ENCODE results near the gene CCDC9B. TPM values are rescaled to one million over a fixed set of nuclear protein-coding genes. Genes with fewer than 3 reads are reported as not detected.
A peak's percentile ranks its signal among the peaks of the same experiment; 100 is the strongest.

CCDC9B gene
- total RNA-seq, 1 experiment from 2014 or later = 1.4 TPM

DNA sequence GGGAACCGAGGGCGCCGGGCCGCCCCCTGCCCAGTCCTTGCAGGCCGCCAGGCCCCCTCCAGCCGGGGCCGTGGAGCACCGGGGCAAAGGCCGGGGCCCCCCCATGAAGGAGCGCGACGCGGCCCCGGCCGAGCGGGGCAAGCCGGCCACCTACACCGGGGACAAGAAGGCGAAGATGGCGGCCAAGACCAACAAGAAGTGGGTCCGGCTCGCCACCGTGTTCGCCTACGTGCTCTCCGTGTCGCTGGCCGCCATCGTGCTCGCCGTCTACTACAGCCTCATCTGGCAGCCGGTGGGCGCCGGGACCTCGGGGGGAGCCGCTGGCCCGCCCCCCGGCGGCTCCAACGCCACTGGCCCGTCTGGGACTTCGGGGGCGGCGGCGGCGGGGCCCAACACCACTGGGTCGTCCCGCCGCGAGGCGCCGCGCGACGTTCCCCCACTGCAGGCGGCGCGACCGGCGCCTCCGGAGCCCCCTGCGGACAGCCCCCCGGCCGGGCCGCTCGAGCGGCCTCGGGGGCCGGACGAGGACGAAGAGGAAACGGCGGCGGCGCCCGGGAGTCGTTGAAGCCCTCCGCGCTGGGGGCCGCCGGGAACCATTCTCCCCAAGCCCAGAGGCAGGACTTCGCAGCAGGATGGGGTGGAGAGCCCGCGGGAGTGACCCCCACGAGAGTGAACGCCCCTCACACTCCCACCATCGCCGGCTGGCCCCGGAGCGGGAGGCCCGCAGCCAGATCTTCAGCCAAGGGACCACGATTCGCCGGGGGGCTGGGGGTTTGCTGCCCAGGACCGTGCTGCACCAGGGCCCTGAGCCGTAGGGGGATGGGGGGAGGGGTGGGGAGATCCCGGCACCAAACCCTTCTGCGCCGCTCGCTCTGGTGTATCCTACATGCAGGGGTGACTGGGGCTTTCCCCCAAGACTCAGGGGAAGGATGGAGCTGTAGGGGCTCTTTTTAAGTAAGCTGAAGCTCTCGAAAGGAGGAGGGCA is 16.5 kb downstream of the CCDC9B start:
- Mint-ChIP-seq H3K4me1 (peaks cover 70% of the 10 kb centered on the region), H3K27me3 (ENCODE audit: low read depth) (peaks cover 25% of the 10 kb centered on the region), H3K36me3 (peaks cover 6% of the 10 kb centered on the region; the same call in 1 of the 2 replicates), H3K4me3 (peak overlapping the region; percentile 67), H3K9me3 (peaks cover 4% of the 10 kb centered on the region; the same call in 1 of the 2 replicates), H3K27ac (no peak overlapping the region)
- ChIA-PET POLR2A (interaction anchor here (0.9 kb wide), 1 partner anchor 44 kb away, joined by 3 read pairs; no protein-coding TSS in a partner anchor), CTCF (interaction anchor here (0.6 to 17.8 kb wide), 11 partner anchors 13 to 115 kb away, joined by 3 to 690 read pairs (median 15); partner anchors contain the start of genes CCDC9B and PLCB2)
- DNase-seq (ENCODE audit: low spot score) (peak; percentile 46), ATAC-seq (0 out of 2 replicates have a peak, but pooled peaks have one; percentile 2)
- TF ChIP-seq JAZF1 (CRISPR knock-in tag; IDR thresholded peaks at IDR 0.05) = no peak
- TF ChIP-seq, protein P1, sequence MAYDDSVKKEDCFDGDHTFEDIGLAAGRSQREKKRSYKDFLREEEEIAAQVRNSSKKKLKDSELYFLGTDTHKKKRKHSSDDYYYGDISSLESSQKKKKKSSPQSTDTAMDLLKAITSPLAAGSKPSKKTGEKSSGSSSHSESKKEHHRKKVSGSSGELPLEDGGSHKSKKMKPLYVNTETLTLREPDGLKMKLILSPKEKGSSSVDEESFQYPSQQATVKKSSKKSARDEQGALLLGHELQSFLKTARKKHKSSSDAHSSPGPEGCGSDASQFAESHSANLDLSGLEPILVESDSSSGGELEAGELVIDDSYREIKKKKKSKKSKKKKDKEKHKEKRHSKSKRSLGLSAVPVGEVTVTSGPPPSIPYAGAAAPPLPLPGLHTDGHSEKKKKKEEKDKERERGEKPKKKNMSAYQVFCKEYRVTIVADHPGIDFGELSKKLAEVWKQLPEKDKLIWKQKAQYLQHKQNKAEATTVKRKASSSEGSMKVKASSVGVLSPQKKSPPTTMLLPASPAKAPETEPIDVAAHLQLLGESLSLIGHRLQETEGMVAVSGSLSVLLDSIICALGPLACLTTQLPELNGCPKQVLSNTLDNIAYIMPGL (CRISPR knock-in tag; IDR thresholded peaks at IDR 0.05) = 0 out of 2 replicates have a peak, but pooled peaks have one; percentile 35
- no peak for TF ChIP-seq NFATC4 (CRISPR knock-in tag; IDR thresholded peaks at IDR 0.05)
- no peak for TF ChIP-seq KAT7 (CRISPR knock-in tag; IDR thresholded peaks at IDR 0.05; ENCODE audit: borderline replicate concordance)
- peak; percentile 36; the same call in 1 of the 2 replicates for TF ChIP-seq JUN (CRISPR knock-in tag; IDR thresholded peaks at IDR 0.05)
- no peak for TF ChIP-seq ZNF317 (CRISPR knock-in tag; IDR thresholded peaks at IDR 0.05; ENCODE audit: borderline replicate concordance, low read depth)

DNA sequence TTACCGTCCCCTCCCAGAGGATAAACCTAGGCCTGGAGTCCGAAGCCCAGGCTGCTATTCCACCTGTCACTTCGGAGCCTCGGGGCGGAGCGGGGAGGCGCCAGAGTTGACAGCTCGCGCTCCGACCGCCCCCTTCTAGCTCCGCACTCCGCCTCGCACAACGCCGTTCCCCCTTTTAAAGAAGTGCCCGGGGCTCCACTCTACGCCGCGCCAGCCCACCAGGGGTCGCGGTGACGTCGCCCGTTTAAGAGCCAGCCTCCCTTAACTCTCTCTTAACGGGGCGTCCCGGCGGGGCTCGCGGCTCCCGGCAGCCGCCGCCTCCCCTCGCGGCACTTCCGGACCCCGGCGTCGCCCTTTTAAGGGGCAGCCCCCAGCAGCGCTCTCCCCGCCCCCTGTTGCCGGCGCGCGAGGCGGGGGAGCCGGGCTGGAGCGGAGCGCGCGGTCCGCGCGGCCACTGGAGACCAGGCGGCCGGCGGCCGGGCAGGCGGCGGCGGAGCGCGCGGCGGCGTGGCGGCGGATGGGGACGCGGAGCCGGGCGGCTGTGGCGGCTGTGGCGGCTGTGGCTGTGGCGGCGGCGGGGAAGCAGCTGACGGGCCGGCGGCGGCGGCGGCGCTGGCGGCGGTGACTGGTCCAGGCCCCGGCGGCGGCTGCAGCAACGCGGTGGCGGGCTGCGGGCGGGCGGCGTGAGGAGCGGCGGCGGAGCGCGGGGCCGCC is 17.3 kb downstream of the CCDC9B start, which contains the start of gene INAFM2:
TSS of gene INAFM2 (plus strand) at position 454 of the 714 bp plus-strand sequence. CDS start 364 bp downstream, outside the sequence.
- ChIA-PET POLR2A (interaction anchor here (0.6 to 1.1 kb wide), 8 partner anchors 14 to 247 kb away, joined by 3 to 10 read pairs (median 4); partner anchors contain the start of gene BAHD1), CTCF (interaction anchor here (0.5 to 17.8 kb wide), 44 partner anchors 9 to 788 kb away, joined by 3 to 690 read pairs (median 4); partner anchors contain the start of genes BAHD1, CCDC32, CCDC9B and IVD)
- ATAC-seq (peak; percentile 82), DNase-seq (ENCODE audit: low spot score) (peak; percentile 96)
- Mint-ChIP-seq H3K4me3 (peak within 1 kb of the TSS; percentile 68), H3K27me3 (ENCODE audit: low read depth) (peaks cover 25% of the 10 kb centered on the region), H3K36me3 (peaks cover 2% of the 10 kb centered on the region; the same call in 1 of the 2 replicates), H3K4me1 (peaks cover 62% of the 10 kb centered on the region), H3K9me3 (peaks cover 4% of the 10 kb centered on the region; the same call in 1 of the 2 replicates), H3K27ac (no peak within 1 kb of the TSS)
- TF ChIP-seq ZNF671 (CRISPR knock-in tag; IDR thresholded peaks at IDR 0.05) (no peak), CBFB (CRISPR knock-in tag; IDR thresholded peaks at IDR 0.05; ENCODE audit: low read depth) (no peak), MYBL2 (CRISPR knock-in tag; IDR thresholded peaks at IDR 0.05) (peak; percentile 78; the same call in 1 of the 2 replicates), NFE2L1 (CRISPR knock-in tag; IDR thresholded peaks at IDR 0.05) (0 out of 2 replicates have a peak, but pooled peaks have one; percentile 52), SMAD3 (CRISPR knock-in tag; IDR thresholded peaks at IDR 0.05; ENCODE audit: borderline replicate concordance) (no peak), ETV6 (CRISPR knock-in tag; IDR thresholded peaks at IDR 0.05) (peak; percentile 71; the same call in 1 of the 2 replicates), TEAD4 (CRISPR knock-in tag; IDR thresholded peaks at IDR 0.05) (peak; percentile 65; the same call in 1 of the 2 replicates), GRHL2 (CRISPR knock-in tag; IDR thresholded peaks at IDR 0.05; ENCODE audit: insufficient replicate concordance, severe bottlenecking) (no peak), OVOL2 (CRISPR knock-in tag; IDR thresholded peaks at IDR 0.05; ENCODE audit: borderline replicate concordance) (no peak)
- TF ChIP-seq, protein P1 (CRISPR knock-in tag; IDR thresholded peaks at IDR 0.05) = no peak; the same call in 1 of the 2 replicates
- TF ChIP-seq, protein P2, sequence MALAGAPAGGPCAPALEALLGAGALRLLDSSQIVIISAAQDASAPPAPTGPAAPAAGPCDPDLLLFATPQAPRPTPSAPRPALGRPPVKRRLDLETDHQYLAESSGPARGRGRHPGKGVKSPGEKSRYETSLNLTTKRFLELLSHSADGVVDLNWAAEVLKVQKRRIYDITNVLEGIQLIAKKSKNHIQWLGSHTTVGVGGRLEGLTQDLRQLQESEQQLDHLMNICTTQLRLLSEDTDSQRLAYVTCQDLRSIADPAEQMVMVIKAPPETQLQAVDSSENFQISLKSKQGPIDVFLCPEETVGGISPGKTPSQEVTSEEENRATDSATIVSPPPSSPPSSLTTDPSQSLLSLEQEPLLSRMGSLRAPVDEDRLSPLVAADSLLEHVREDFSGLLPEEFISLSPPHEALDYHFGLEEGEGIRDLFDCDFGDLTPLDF (CRISPR knock-in tag; IDR thresholded peaks at IDR 0.05) = peak; percentile 65; the same call in 1 of the 2 replicates
- TF ChIP-seq, protein P3, sequence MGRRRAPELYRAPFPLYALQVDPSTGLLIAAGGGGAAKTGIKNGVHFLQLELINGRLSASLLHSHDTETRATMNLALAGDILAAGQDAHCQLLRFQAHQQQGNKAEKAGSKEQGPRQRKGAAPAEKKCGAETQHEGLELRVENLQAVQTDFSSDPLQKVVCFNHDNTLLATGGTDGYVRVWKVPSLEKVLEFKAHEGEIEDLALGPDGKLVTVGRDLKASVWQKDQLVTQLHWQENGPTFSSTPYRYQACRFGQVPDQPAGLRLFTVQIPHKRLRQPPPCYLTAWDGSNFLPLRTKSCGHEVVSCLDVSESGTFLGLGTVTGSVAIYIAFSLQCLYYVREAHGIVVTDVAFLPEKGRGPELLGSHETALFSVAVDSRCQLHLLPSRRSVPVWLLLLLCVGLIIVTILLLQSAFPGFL (CRISPR knock-in tag; IDR thresholded peaks at IDR 0.05; ENCODE audit: borderline replicate concordance) = no peak
- TF ChIP-seq, protein P4, sequence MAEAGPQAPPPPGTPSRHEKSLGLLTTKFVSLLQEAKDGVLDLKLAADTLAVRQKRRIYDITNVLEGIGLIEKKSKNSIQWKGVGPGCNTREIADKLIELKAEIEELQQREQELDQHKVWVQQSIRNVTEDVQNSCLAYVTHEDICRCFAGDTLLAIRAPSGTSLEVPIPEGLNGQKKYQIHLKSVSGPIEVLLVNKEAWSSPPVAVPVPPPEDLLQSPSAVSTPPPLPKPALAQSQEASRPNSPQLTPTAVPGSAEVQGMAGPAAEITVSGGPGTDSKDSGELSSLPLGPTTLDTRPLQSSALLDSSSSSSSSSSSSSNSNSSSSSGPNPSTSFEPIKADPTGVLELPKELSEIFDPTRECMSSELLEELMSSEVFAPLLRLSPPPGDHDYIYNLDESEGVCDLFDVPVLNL (CRISPR knock-in tag; IDR thresholded peaks at IDR 0.05; ENCODE audit: borderline replicate concordance, low read depth) = no peak
- TF ChIP-seq, protein P5, sequence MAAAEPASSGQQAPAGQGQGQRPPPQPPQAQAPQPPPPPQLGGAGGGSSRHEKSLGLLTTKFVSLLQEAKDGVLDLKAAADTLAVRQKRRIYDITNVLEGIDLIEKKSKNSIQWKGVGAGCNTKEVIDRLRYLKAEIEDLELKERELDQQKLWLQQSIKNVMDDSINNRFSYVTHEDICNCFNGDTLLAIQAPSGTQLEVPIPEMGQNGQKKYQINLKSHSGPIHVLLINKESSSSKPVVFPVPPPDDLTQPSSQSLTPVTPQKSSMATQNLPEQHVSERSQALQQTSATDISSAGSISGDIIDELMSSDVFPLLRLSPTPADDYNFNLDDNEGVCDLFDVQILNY (CRISPR knock-in tag; IDR thresholded peaks at IDR 0.05) = peak; percentile 89; the same call in 1 of the 2 replicates

Measured in WTC11 (cell line).